Stimulated activated CD8-positive, alpha-beta memory T cell treated with anti-CD3 and anti-CD28 coated beads, Interleukin-15, amount 100 ng/mL, for 4 hours (primary cell): ENCODE measurements around the gene MYCN.

Experiments
- DNase-seq, 2 donors: peaks; one replicate each; pipeline ENCODE4 v3.0.0-alpha.2; 2020; ENCODE audit warnings: low read depth in 2 of 2

Gene MYCN

DNA sequence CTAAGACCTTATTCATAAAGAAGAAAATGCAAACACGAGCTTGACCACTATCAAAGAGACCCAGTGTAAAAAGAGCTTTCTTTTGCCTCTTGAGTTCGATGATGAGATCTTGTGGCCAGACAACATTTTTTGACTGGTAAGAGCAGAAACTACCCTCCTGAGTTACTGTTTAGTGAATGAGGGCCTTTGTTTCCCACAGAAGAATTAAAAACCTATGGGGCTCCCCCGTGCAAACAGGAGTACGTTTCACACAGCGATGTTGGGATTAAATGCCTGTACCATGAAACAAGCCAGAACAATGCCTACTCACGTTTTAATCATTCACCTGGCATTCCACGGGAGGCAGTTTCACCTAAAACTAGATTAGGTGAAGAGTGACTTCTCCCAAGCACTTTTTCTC, 36.0 kb downstream of the MYCN start:
- no peak for DNase-seq

DNA sequence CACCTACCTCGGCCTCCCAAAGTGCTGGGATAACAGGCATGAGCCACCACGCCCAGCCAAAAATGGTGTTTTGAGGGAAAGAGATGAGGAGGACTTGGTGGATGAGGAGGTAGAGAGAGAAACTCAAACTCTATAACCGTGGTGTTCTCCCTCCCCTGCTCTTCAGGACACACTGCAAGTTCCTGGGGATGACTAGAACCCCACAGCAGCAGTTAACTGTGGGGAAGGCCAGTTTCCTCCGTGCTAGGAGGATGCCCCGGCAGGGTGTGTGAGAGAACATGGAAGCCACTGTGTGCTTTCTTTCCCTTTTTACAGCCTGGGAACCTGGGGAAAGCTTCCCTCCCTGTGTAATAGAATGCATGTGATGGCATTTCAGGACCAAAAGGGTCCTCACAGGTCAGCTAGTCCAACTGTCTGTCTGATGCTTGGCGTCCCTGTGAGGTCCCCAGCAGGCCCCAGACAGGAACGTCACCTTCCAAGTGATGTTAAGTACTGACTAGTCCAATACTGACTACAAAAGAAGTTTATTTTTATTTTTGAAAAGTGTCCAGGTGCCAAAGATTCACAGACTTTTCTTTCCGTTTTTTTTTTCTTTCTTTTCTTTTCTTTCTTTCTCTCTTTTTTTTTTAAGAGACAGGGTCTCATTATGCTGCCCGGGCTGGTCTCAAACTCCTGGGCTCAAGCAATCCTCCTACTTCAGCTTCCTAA, 38.9 kb downstream of the MYCN start:
- DNase-seq = no peak

DNA sequence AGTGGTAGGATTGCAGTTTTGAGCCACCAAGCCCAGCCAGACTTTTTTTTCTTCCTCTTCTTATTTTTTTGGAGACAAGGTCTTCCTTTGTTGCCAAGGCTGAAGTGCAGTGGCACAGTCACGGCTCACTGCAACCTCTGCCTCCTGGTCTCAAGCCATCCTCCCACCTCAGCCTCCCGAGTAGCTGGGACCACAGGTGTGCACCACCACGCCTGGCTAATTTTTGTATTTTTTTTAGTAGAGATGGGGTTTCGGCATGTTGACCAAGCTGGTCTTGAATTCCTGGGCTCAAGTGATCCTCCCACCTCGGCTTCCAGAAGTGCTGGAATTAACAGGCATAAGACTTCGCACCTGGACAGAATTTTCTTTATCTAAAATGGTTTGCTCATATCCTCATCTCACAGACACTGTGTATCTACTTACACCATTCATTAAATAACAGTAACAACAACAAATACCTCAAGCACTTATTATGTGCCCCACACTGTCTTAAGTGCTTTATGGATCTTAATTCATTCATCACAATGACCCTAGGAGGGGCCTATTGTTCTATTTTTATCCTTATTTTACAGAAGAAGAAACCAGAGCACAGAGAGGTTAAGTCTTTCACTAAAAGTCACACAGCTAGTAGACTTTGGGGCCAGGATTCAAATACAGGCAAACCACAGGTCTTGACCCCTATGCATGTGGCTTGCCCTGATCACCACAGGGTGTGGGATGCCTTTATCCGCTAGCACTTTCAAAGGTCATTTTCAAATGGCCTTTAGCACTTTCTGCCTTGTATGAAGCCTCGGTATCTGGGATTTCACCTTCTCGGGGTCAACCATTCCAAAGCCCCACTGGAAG, 39.6 kb downstream of the MYCN start:
- no peak for DNase-seq

DNA sequence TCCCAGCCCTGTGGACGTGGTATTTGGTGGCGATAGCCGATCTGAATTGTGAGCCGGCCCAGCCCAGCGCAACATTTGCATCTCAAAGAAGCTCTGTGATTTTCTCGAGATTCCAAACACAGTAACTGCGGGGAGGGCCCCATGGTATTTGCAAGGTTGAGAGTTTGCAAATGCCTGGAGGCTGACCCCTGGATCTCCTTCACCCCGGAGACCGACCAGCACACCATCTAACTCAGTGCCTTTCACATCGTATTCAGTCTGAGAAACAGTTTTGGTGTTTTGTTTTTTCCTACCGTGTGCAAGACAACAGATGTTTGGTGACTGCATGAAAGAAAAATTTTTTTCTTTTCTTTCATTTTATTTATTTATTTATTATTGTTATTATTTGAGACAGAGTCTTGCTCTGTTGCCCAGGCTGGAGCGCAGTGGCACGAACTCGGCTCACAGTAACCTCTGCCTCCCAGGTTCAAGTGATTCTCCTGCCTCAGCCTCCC, 40.3 kb downstream of the MYCN start:
- DNase-seq = no peak

DNA sequence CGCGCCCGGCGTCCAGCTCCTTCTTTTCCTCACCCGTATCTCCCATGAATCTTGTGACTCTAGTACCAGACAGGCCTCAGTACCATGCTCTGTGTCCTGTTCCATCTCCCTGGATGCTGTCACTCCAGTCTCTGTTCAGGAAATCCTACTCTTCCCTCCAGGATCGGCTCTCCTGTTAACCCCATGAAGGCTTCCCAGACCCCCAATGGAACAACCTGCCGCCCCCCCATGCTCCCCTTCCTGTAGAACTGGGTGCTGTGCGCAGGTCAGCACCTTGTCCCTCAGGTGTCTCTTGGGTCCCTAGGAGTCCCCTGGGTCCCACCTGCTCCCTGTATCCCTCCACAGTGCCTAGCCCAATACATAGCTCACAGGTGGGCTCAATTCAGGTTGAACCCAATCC, 41.3 kb downstream of the MYCN start:
- no peak for DNase-seq

DNA sequence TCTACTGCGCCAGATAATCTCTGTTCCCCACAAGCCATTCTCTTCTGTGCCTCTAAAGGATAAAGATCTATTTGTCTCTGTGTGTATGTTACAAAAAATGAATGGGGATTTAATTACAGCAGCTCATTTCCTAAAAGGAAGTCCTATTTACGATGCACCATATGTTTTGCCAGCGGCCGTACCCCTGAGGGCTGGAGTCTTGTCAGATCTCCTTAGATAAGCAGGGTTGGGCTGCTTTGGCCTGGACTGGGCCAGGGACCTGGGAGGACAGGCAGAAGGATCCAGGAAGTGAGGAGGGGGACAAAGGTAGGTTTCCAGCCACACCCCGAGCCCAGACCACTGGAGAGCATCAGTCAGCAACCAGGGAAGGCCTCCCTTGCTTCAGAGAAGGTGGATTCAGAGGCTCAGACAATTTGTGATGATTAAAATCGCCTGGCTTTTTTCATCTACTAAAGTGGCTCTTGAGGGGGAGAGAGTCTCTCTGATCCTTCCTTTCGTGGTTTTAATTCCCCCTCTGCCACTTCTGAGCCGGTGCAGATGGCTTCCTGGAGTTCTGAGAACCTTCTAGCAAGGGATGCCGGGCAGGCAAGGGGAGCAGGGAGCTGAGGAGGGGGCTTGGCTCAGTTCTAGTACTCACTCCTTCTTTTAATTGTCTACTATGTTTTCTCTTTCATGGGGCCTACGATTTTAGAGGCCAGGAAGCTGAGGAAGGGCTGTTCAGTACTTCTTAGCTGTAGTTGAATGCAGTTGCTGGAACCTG, 42.1 kb downstream of the MYCN start:
- DNase-seq = no peak

DNA sequence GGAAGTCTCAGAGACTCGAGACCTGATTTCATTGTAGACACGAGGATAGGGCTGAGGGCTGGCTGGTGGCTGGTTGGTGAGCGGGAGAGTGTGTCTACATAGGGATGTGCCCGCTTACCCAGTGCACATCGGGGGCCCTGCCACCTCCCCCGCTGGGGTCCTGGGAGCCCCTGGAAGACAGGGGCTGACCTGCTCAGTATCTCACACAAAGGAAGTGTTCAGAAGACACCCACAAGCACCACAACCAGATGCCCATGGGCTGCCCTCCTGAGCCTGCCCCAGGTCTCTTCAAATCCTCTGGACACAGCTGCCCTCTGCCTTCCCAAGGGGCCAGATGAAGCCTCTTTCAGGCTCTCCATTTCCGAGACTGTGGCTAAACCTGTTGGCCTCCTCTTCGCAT, 43.1 kb downstream of the MYCN start:
- no peak for DNase-seq

DNA sequence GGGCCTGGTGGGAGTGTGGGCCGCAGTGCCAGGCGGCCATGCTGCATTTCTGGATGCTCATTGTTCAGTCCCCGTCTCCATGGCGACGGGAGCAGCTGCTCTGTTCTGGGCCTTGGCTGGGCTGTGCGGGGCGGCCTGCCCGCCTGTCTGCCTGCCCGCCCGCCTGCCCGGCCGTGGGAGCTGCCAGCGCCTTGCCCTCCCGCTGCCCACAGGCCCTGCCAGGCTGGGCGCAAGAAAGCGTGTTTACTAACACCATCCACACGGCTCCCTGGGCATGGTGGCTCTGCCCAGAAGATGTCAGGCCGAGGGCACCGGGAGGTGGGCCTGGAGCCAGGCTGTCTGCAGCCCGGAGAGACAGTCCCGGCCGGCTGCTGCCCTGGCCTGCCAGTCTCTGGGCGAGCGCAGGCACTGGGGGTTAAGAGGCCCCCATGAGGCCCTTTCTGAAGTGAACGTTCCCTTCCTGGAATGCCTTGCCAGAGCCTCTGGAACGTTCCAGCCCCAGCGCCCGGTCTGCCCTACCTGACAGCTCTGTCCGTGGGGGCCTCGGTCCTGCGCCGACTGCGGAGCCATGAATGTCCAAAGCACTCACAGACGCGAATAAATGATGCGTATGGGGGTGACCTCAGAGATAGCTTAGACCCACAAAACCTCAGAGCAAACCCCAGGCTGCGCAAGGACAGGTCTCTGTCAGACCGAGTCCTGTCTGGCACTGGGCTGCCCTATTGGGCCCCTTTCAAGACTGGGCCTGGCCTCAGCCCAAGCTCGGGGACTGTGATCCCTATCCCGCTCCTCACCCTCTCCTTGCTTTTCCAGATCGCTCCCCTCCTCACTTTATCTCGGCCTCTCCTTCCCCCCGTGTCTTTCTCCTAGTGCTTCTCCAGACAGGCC, 44.3 kb downstream of the MYCN start:
- no peak for DNase-seq

DNA sequence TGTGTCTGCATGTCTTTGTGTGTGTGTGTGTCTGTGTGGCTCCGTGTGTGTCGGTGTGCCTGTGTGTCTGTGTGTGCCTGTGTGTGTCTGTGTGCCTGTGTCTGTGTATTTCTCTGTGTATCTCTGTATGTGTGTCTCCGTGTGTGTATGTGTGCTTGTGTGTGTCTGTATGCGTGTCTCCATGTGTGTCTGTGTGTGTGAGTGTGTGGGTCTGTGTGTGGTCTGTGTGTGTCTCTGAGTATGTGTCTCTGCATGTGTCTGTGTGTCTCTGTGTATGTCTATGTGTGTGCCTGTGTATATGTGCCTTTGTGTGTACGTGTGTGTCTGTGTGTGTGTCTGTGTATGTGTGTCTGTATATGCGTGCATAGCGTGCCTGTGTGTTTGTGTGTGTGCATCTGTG, 45.2 kb downstream of the MYCN start:
- DNase-seq = no peak

DNA sequence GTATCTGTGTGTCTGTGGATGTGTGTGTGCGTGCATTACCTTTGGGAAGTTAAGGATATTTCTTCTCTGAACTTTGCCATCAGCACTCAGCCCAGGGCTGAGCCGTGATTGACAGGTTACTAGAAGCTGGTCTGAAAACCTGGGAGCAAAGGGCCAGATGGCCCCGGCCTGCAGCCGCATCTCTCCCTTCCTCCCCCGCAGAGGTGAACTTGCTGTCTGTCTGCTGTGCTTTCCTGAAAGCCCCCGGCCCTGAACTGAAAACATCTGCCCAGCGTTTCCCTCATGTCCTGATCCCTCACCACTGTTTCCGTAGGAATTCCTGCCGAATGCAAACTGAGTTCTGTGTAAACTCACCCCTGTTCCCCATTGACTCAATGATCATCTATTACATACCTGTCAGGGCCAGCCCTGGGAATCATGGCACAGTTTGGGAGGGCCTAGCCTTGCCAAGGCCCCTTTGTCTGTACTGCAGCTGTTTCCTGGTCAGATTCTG, 45.8 kb downstream of the MYCN start:
- DNase-seq = no peak

DNA sequence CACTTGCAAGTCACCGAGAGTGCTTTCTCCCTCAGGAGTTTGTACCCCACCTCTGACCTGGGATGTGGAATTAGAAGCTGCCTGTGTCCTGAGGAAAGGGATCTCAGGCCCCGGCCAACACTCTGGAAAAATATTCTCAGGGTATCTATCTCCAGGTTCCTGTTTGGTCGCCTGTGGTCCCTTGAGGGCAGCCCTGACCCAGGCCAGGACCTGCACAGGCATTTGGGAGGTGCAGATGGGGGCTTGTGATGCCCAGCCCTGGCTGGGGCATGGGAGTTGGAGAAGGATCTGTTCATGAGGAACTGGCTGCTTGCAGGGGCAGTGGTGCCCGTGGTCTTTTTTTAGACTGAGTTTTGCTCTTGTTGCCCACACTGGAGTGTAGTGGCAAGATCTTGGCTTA, 46.3 kb downstream of the MYCN start:
- no peak for DNase-seq

DNA sequence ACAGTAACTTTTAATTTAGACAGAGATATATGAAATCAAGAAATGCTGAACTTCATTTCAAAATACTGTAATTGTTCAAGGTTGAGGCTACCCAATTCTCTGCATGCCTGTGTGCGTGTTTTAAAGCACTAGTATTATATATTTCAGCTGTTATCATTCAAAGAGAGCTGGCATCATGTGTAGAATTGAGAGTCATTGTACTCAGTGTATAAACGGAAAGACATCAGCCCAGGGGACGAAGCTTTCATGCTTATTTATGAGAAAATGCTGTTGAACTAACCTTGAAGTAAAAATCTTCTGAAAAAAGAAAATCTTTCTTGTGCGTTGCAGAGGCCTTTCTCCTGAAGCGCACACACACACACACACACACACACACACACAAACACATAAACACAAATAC, 48.4 kb downstream of the MYCN start:
- no peak for DNase-seq

DNA sequence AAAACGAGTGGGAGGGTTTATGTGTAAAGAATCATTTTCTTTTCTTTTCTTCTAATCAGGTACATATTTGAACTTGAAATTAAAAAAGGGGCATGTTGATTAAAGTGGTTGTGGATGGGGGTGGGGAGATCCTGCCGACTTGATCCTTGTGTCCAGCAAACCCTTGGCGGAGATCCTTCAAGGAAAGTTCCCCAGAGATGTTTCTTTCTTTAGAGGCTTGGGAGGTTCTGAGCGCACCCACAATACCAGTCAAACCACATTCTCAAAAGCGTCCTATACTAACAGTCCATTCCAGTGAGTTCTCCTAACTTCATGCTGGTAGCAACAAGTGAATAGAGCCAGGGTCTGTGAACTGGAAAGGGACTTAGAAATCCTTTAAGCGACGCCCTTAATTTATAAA, 49.2 kb downstream of the MYCN start:
- no peak for DNase-seq

DNA sequence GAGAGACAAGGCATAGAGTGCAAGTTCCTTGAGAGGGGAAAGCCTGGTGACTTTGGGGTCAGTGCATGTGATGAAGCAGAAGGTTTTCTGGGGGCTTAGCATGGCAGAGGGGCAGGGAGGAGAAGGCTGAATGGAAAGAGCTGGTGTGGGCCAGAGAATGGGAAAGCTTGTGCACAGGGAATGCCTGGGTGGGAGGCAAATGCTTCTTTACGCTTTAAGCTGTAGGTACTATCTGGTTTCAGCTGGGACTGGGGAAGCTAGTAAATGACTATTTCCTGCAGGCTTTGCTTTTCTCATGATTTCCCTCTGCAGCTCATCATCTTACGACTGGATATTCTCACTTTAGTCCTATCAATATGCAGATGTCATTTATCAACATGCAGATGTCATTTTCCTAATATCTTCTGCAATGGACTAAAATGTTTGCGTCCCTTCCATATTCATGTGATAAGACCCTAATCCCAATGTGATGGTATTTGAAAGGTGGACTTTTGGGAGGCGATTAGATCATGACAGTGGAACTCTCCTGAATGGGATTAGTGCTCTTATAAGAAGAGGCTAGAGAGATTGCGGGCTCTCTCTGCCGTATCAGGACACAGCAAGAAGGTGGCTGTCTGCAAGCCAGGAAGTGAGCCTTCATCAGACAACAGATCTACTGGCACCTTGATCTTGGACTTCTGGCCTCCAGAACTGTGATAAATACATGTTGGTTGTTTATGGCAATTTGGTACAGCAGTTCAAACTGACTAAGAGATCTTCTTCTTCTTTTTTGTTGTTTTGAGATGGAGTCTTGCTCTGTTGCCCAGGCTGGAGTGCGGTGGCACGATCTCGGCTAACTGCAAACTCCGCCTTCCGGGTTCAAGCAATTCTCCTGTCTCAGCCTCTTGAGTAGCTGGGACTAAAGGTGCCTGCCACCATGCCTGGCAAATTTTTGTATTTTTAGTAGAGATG, 50.1 kb downstream of the MYCN start:
- no peak for DNase-seq

DNA sequence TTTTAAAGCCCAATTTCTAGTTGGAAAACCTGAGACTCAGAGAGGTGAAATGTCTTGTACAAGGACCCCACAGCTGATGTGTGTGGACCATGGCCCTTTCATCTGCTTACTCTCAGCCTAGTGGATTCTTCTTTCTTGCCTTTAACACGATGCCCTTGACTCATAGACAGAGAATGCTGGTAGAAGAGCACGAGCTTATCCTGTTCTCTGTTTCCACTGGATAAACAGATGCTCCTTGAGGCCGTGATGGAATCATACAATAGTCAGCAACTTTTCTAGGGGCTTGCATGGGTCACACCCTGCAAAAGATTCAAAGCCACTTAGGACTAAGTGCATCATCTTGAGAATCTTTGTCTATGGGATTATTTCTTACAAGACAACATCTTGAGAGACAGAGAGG, 50.9 kb downstream of the MYCN start:
- no peak for DNase-seq

DNA sequence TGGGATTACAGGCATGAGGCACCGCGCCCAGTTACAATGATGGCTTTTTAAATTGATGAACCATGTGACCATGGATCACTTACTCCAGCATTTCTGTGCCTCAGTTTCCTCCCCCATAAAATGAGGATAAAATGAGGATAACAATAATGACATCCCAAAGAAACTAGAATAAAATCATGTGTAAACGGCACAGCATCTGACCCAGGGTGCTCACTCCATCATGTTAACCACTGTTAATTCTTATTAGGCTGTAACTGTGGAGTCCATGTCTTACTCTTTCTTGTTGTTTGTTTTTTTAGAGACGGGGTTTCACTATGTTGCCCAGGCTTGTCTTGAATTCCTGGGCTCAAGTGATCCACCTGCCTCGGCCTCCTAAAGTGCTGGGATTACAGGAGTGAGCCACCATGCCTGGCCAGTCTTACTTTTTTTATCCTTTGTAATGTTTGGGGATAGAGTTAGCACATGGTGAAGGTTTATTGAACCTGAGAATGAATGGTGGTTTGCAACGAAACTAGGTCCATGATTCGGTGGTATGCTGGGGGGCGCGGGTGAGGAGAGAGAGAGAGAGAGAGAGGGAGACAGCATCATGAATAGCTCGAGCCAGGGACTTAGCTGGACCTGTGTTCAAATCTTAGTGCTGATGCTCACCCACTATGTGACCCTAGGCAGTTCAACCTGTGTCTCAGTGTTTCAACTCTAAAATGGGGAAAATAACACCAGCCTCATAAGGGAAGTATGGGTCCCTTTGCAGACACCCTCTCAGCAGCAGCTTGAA, 52.3 kb downstream of the MYCN start:
- no peak for DNase-seq

DNA sequence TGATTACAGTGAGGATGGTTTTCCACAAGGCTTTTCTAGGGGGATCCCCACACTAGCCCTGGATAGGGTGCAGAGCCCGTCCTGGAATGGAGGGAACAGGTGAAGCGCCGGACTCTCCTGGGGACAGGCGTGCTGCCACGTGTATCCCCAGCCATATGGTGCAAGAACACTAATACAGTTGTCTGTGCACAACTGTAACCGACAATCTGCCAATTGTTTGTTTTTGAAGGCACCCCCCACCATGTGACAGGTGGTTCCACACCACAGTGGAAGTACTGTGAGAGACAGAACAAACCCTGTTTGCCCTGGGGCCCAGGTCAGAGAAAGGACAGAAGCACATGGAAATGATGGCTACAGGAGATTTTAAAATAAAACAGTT, 52.9 kb downstream of the MYCN start:
- DNase-seq = no peak

DNA sequence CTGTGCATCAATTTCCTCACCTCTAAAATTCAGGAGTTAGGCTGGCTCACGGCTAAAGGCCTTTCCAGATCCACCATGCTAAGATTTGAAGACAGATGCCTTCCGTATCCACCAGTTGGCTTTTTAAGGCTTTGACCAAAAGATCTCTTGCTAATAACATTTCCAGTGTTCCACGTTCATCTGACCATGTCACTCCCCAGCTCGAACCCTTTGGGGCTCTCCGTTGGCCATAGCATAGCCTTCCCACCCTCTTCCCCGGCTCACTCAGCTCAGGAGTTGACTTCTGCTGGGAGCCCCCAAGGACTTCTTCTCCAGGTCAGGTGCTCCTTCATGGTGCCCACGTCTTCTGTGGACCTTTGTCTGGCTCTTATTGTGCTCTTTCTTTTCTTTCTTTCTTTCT, 53.3 kb downstream of the MYCN start:
- DNase-seq = no peak

DNA sequence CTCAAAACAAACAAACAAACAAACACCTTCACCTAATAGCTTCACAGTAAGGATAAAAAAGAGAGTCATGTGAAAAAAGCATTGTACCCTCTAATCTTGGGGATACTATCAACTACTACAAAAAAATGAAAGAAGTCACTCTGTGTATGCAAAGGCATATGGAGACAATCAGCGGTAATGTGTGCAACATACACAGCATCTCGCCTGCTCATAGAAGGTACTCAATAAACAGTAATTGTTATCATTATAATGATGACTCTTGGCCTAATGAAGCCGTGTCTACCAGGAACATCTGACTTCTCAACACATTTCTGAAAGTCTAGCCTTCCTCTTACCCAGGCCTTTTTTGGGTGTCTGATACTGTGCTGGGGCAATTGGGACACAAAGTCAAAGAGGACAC, 55.3 kb downstream of the MYCN start:
- DNase-seq = no peak
